KMS-11 (cell line): ENCODE measurements around the gene NUP214.

Source experiments
- H2AFZ ChIP-seq: fragments of 200-600 bp; sonication (generic); 2 replicates; pipeline ENCODE4 v1.6.1; 2016; ENCODE audit warnings: antibody characterized with exemption, mixed run types, low read depth
- H3K27ac ChIP-seq: fragments of 200-600 bp; sonication (generic); 2 replicates; pipeline ENCODE4 v1.6.1; 2016; ENCODE audit warnings: mild to moderate bottlenecking, mixed run types
- H3K27me3 ChIP-seq: fragments of 200-600 bp; sonication (generic); 2 replicates; pipeline ENCODE4 v1.6.1; 2017; ENCODE audit warnings: mild to moderate bottlenecking, low read depth, mixed run types, moderate library complexity; ENCODE audit not compliant: insufficient read depth
- H3K36me3 ChIP-seq: fragments of 200-600 bp; sonication (generic); 2 replicates; pipeline ENCODE4 v1.6.1; 2017; ENCODE audit warnings: mild to moderate bottlenecking, mixed run types; ENCODE audit not compliant: insufficient read depth
- H3K4me1 ChIP-seq: fragments of 200-600 bp; sonication (generic); 2 replicates; pipeline ENCODE4 v1.6.1; 2016; ENCODE audit warnings: mild to moderate bottlenecking, low read depth, mixed run types; ENCODE audit not compliant: poor library complexity, severe bottlenecking
- H3K4me2 ChIP-seq: fragments of 200-600 bp; sonication (generic); 2 replicates; pipeline ENCODE4 v1.7.0; 2016; ENCODE audit warnings: mild to moderate bottlenecking, mixed run types
- H3K4me3 ChIP-seq: fragments of 200-600 bp; sonication (generic); IDR thresholded peaks from 2 replicates; pipeline ENCODE4 v1.6.1; 2017; ENCODE audit warnings: low read depth, low read length, mixed read lengths; ENCODE audit not compliant: insufficient read depth
- H3K79me2 ChIP-seq: fragments of 200-600 bp; sonication (generic); 2 replicates; pipeline ENCODE4 v1.6.1; 2016; ENCODE audit warnings: low read depth, mixed run types; ENCODE audit not compliant: insufficient read depth
- H3K9ac ChIP-seq: fragments of 200-600 bp; sonication (generic); 2 replicates; pipeline ENCODE4 v1.6.1; 2016; ENCODE audit warnings: mild to moderate bottlenecking, mixed run types
- H4K20me1 ChIP-seq: fragments of 200-600 bp; sonication (generic); 2 replicates; pipeline ENCODE4 v1.6.1; 2016; ENCODE audit warnings: mild to moderate bottlenecking, mixed run types; ENCODE audit not compliant: insufficient read depth
- CTCF ChIP-seq: fragments of 200-600 bp; sonication (generic); conservative IDR thresholded peaks from 2 replicates; pipeline ENCODE4 v1.6.1; 2017; ENCODE audit warnings: low read depth, mild to moderate bottlenecking, antibody characterized with exemption, low read length, moderate library complexity, mixed read lengths

Gene NUP214

GRCh38 chr9:131255676-131256197 lies 130.4 kb downstream of the NUP214 start:
- Histone ChIP-seq H4K20me1 (no peaks in the 10 kb centered on the region), H3K4me3 (no peak overlapping the region), H3K36me3 (no peaks in the 10 kb centered on the region), H3K9ac (peak overlapping the region; percentile 66), H3K4me2 (peak overlapping the region; percentile 77), H3K27ac (peak overlapping the region; percentile 97), H2AFZ (peak overlapping the region; percentile 86; the same call in 1 of the 2 replicates), H3K79me2 (no peaks in the 10 kb centered on the region), H3K27me3 (no peaks in the 10 kb centered on the region), H3K4me1 (peaks cover 63% of the 10 kb centered on the region)
- TF ChIP-seq CTCF = no peak

GRCh38 chr9:131257266-131258025 lies 132.1 kb downstream of the NUP214 start:
- H4K20me1 ChIP-seq = no peaks in the 10 kb centered on the region
- TF ChIP-seq CTCF = no peak
- H3K27me3 ChIP-seq = no peaks in the 10 kb centered on the region
- H3K79me2 ChIP-seq = no peaks in the 10 kb centered on the region
- peaks cover 60% of the 10 kb centered on the region for H3K4me1 ChIP-seq
- H3K27ac ChIP-seq = peak overlapping the region; percentile 97; the same call in 1 of the 2 replicates
- no peak overlapping the region for H3K9ac ChIP-seq
- no peak overlapping the region for H3K4me3 ChIP-seq
- H3K4me2 ChIP-seq = no peak overlapping the region; the same call in 1 of the 2 replicates
- no peak overlapping the region for H2AFZ ChIP-seq
- no peaks in the 10 kb centered on the region for H3K36me3 ChIP-seq

- Histone ChIP-seq H3K36me3 (no peaks in the 10 kb centered on the region), H2AFZ (no peak overlapping the region), H3K27ac (no peak overlapping the region), H4K20me1 (no peaks in the 10 kb centered on the region), H3K9ac (no peak overlapping the region), H3K27me3 (no peaks in the 10 kb centered on the region), H3K4me2 (no peak overlapping the region), H3K4me1 (peaks cover 62% of the 10 kb centered on the region), H3K4me3 (no peak overlapping the region), H3K79me2 (no peaks in the 10 kb centered on the region)
- no peak for TF ChIP-seq CTCF
Observed at GRCh38 chr9:131258186-131258585, 132.8 kb downstream of the NUP214 start.

GRCh38 chr9:131258698-131259431 lies 133.5 kb downstream of the NUP214 start:
- Histone ChIP-seq H3K27ac (no peak overlapping the region), H3K27me3 (no peaks in the 10 kb centered on the region), H4K20me1 (no peaks in the 10 kb centered on the region), H3K9ac (no peak overlapping the region), H3K36me3 (no peaks in the 10 kb centered on the region), H3K79me2 (no peaks in the 10 kb centered on the region), H3K4me3 (no peak overlapping the region), H3K4me1 (peaks cover 62% of the 10 kb centered on the region), H3K4me2 (no peak overlapping the region), H2AFZ (no peak overlapping the region)
- TF ChIP-seq CTCF = no peak
